H1 (cell line): Measurements from ENCODE around the gene PRX. TPM values are rescaled to one million over a fixed set of nuclear protein-coding genes. Genes with fewer than 3 reads are reported as not detected.

Experiments
- CTCF ChIA-PET: fragments of 300-600 bp; sonication (Branson Sonifier 250); formaldehyde crosslinking; loops from one replicate; lab custom pipeline; 2021; ENCODE audit not compliant: partially characterized antibody; lab: Charles Lee
- POLR2A ChIA-PET: fragments of 300-600 bp; sonication (Branson Sonifier 250); formaldehyde crosslinking; loops from one replicate; lab custom pipeline; 2021; ENCODE audit warnings: inconsistent platforms; ENCODE audit not compliant: partially characterized antibody; lab: Charles Lee
- DNase-seq, 2 experiments: peaks; one replicate each; pipeline versions ENCODE4 v3.0.0 to v3.0.0-alpha.2; 2010 to 2022; ENCODE audit warnings: low spot score in 2 of 2, low read depth in 1 of 2, mixed read lengths in 1 of 2
- FAIRE-seq: peaks from 2 replicates; lab custom pipeline; 2011; peaks lifted over from hg19 to GRCh38; lab: Jason Lieb, UNC
- H2AFZ ChIP-seq: 2 replicates; pipeline ENCODE4 v1.8.1; 2012; ENCODE audit warnings: low read length, inconsistent platforms
- H2AK5ac ChIP-seq: 2 replicates; pipeline ENCODE4 v1.6.1; 2013; ENCODE audit warnings: low read depth, low read length
- H2BK120ac ChIP-seq: replicated peaks from 2 replicates; pipeline ENCODE3; 2013; ENCODE audit warnings: low read depth, low read length, inconsistent platforms
- H2BK12ac ChIP-seq: 2 replicates; pipeline ENCODE4 v1.6.1; 2013; ENCODE audit warnings: low read depth, low read length
- H2BK15ac ChIP-seq: 2 replicates; pipeline ENCODE4 v1.6.1; 2013; ENCODE audit warnings: low read length
- H2BK20ac ChIP-seq: 2 replicates; pipeline ENCODE4 v1.6.1; 2013; ENCODE audit warnings: low read length
- H2BK5ac ChIP-seq: 2 replicates; pipeline ENCODE4 v1.6.1; 2013; ENCODE audit warnings: low read depth, low read length
- H3K14ac ChIP-seq: 2 replicates; pipeline ENCODE4 v1.6.1; 2013; ENCODE audit warnings: inconsistent platforms; ENCODE audit not compliant: insufficient read length
- H3K18ac ChIP-seq: 2 replicates; pipeline ENCODE4 v1.6.1; 2013; ENCODE audit warnings: low read length; ENCODE audit errors: extremely low read depth
- H3K23ac ChIP-seq: 2 replicates; pipeline ENCODE4 v1.6.1; 2013; ENCODE audit warnings: inconsistent platforms; ENCODE audit not compliant: insufficient read length
- H3K23me2 ChIP-seq: 2 replicates; pipeline ENCODE4 v1.6.1; 2013; ENCODE audit warnings: low read depth, low read length
- H3K27ac ChIP-seq: 2 replicates; pipeline ENCODE4 v1.6.1; 2011; ENCODE audit warnings: low read depth, low read length, inconsistent platforms
- H3K27me3 ChIP-seq, 4 experiments: replicated peaks in 1 of 4; 1 replicate in 1 of 4; 2 replicates in 3 of 4; pipeline versions ENCODE4 v1.6.1 to v1.8.1; 2011 to 2013; ENCODE audit warnings: low read length in 3 of 4, mild to moderate bottlenecking in 3 of 4, inconsistent platforms in 2 of 4, mixed read lengths in 2 of 4, moderate library complexity in 1 of 4; ENCODE audit not compliant: control insufficient read depth in 3 of 4, insufficient read depth in 3 of 4; ENCODE audit errors: extremely low read depth in 1 of 4
- H3K36me3 ChIP-seq, 4 experiments: 2 replicates each; pipeline versions ENCODE4 v1.6.1 to v1.8.1; 2011 to 2013; ENCODE audit warnings: mild to moderate bottlenecking in 4 of 4, low read length in 3 of 4, moderate library complexity in 2 of 4, control low read depth in 1 of 4, inconsistent platforms in 1 of 4; ENCODE audit not compliant: insufficient read depth in 4 of 4, control insufficient read depth in 2 of 4
- H3K4ac ChIP-seq: replicated peaks from 2 replicates; pipeline ENCODE3; 2013; ENCODE audit warnings: low read length, low read depth, mixed read lengths, inconsistent platforms; ENCODE audit not compliant: insufficient read length
- H3K4me1 ChIP-seq, 4 experiments: replicated peaks in 1 of 4; 1 replicate in 1 of 4; 2 replicates in 3 of 4; pipeline versions ENCODE4 v1.6.1 to v1.8.1; 2011 to 2013; ENCODE audit warnings: low read length in 3 of 4, inconsistent platforms in 2 of 4, mixed read lengths in 1 of 4; ENCODE audit not compliant: insufficient read depth in 4 of 4, control insufficient read depth in 3 of 4
- H3K4me2 ChIP-seq, 2 experiments: 2 replicates each; pipeline versions ENCODE4 v1.6.1 to v1.8.1; 2011 to 2013; ENCODE audit warnings: low read depth in 2 of 2, low read length in 2 of 2, control low read depth in 1 of 2, inconsistent platforms in 1 of 2, mild to moderate bottlenecking in 1 of 2; ENCODE audit not compliant: insufficient read depth in 1 of 2
- H3K4me3 ChIP-seq, 4 experiments: fragments of 200-600, 300-600 bp in 1 of 4; sonication (generic), shearing (Covaris generic), sonication (Bioruptor Twin) in 1 of 4; 2 replicates each; pipeline versions ENCODE4 v1.5.1 to v1.8.1; 2011 to 2016; ENCODE audit warnings: low read length in 4 of 4, low read depth in 3 of 4, control low read depth in 2 of 4, inconsistent platforms in 2 of 4, mild to moderate bottlenecking in 2 of 4, mixed read lengths in 1 of 4, moderate library complexity in 1 of 4; ENCODE audit not compliant: insufficient read depth in 2 of 4; ENCODE audit errors: extremely low read depth in 1 of 4
- H3K56ac ChIP-seq: replicated peaks from 2 replicates; pipeline ENCODE3; 2013; ENCODE audit warnings: low read depth, mild to moderate bottlenecking, mixed read lengths, low read length, inconsistent platforms; ENCODE audit not compliant: insufficient read length
- H3K79me1 ChIP-seq: 2 replicates; pipeline ENCODE4 v1.6.1; 2013; ENCODE audit warnings: low read depth, low read length, control low read depth
- H3K79me2 ChIP-seq, 2 experiments: 2 replicates each; pipeline versions ENCODE4 v1.6.1 to v1.8.1; 2012 to 2013; ENCODE audit warnings: low read length in 2 of 2, mild to moderate bottlenecking in 2 of 2, inconsistent platforms in 1 of 2; ENCODE audit not compliant: insufficient read depth in 2 of 2, control insufficient read depth in 1 of 2
- H3K9ac ChIP-seq, 4 experiments: replicated peaks in 1 of 4; 1 replicate in 1 of 4; 2 replicates in 3 of 4; pipeline versions ENCODE4 v1.6.1 to v1.8.1; 2011 to 2013; ENCODE audit warnings: low read depth in 3 of 4, low read length in 3 of 4, control low read depth in 2 of 4, mild to moderate bottlenecking in 2 of 4, moderate library complexity in 2 of 4, inconsistent platforms in 1 of 4; ENCODE audit errors: extremely low read depth in 1 of 4
- H3K9me3 ChIP-seq, 2 experiments: 2 replicates each; pipeline versions ENCODE4 v1.6.1 to v1.8.1; 2012 to 2013; ENCODE audit warnings: mild to moderate bottlenecking in 2 of 2, moderate library complexity in 2 of 2, control low read depth in 1 of 2, inconsistent platforms in 1 of 2, low read depth in 1 of 2, low read length in 1 of 2, mixed read lengths in 1 of 2; ENCODE audit not compliant: insufficient read depth in 2 of 2
- H4K20me1 ChIP-seq, 2 experiments: replicated peaks in 1 of 2; 2 replicates each; pipeline versions ENCODE3 to v1.8.1; 2011 to 2013; ENCODE audit warnings: inconsistent platforms in 2 of 2, low read length in 2 of 2, mild to moderate bottlenecking in 1 of 2; ENCODE audit not compliant: insufficient read depth in 2 of 2, control insufficient read depth in 1 of 2
- H4K5ac ChIP-seq: 2 replicates; pipeline ENCODE4 v1.6.1; 2013; ENCODE audit warnings: low read length, low read depth, mixed read lengths, inconsistent platforms; ENCODE audit not compliant: insufficient read length
- H4K8ac ChIP-seq: 2 replicates; pipeline ENCODE4 v1.8.0; 2013; ENCODE audit warnings: mild to moderate bottlenecking, moderate library complexity, low read length, inconsistent platforms; ENCODE audit not compliant: insufficient read depth; ENCODE audit errors: extremely low read depth
- H4K91ac ChIP-seq: replicated peaks from 2 replicates; pipeline ENCODE3; 2013; ENCODE audit warnings: low read length, mixed read lengths, inconsistent platforms; ENCODE audit not compliant: insufficient read length
- ASH2L ChIP-seq: fragments of 200-600, 300-600 bp; sonication (generic); IDR thresholded peaks from one replicate; pipeline ENCODE4 v1.7.1; 2017; ENCODE audit warnings: low read length
- CTBP2 ChIP-seq: IDR thresholded peaks from 2 replicates; pipeline ENCODE4 v1.7.0; 2011; ENCODE audit warnings: borderline replicate concordance, mild to moderate bottlenecking, moderate library complexity, mixed read lengths, low read length; ENCODE audit not compliant: insufficient read depth, insufficient read length
- KDM1A ChIP-seq: fragments of 200-600, 300-600 bp; sonication (generic); IDR thresholded peaks from 2 replicates; pipeline ENCODE4 v1.7.1; 2016; ENCODE audit warnings: mild to moderate bottlenecking, low read length, borderline replicate concordance
- NANOG ChIP-seq: IDR thresholded peaks from 2 replicates; pipeline ENCODE4 v1.6.1; 2011; ENCODE audit warnings: low read length, low read depth, mild to moderate bottlenecking, inconsistent platforms; ENCODE audit not compliant: insufficient read depth, poor library complexity, severe bottlenecking
- POU5F1 ChIP-seq: IDR thresholded peaks from 2 replicates; pipeline ENCODE4 v1.6.1; 2011; ENCODE audit warnings: low read depth, mild to moderate bottlenecking, low read length, moderate library complexity
- SIN3A ChIP-seq, 2 experiments: IDR thresholded peaks in 1 of 2; conservative IDR thresholded peaks in 1 of 2; 2 replicates each; pipeline ENCODE4 v1.6.1; 2011 to 2012; ENCODE audit warnings: low read length in 2 of 2, improper control_type of control experiment in 1 of 2, low read depth in 1 of 2, mild to moderate bottlenecking in 1 of 2
- TCF12 ChIP-seq: IDR thresholded peaks from 2 replicates; pipeline ENCODE4 v1.6.1; 2011; ENCODE audit warnings: low read depth, mild to moderate bottlenecking, low read length
- WGBS, 2 experiments: shearing (Covaris generic) in 1 of 2; methylation state at CpG; one replicate each; pipeline versions ENCODE4 v1.1.6 to v1.1.7; 2013 to 2015; ENCODE audit warnings: low lambda C conversion rate in 2 of 2, mixed read lengths in 2 of 2, inconsistent platforms in 1 of 2, low coverage in 1 of 2, missing lambda C conversion rate in 1 of 2; ENCODE audit not compliant: insufficient replicate concordance in 2 of 2, insufficient coverage in 1 of 2, insufficient read length in 1 of 2; ENCODE audit errors: extremely low coverage in 1 of 2, missing lambda C conversion rate in 1 of 2; 5-methylcytosine and 5-hydroxymethylcytosine counted together
- polyA plus RNA-seq, 7 experiments: library from polyadenylated mRNA; depleted of rRNA in 3 of 7; stranded (reverse) in 5 of 7; unstranded in 2 of 7; fragments of >200 nt in 5 of 7; fragments of 200-250 nt in 2 of 7; gene quantifications; 1 replicate in 5 of 7; 2 replicates in 1 of 7; 4 replicates in 1 of 7; pipeline versions ENCODE4 v1.2.1 to v1.2.3, GENCODE V29; 2011 to 2013; ENCODE audit warnings: missing spikeins in 2 of 7, mixed read lengths in 2 of 7
- total RNA-seq: library from RNA; stranded (reverse); fragmentation: NEBNext Ultra II Directional; extraction: Animal tissue kit (Norgen Biotek cat#: 25700); gene quantifications from 2 replicates; pipeline ENCODE4 v1.2.1, GENCODE V29; 2021

Gene PRX
- total and polyA plus RNA-seq, 2 of the 8 experiments (the other 6 are each of a cell fraction or from before 2014, with no cell fraction given) = 2.8 to 5.8 TPM

- no peak within 1 kb of the TSS for H2BK12ac ChIP-seq
- no peak for FAIRE-seq
These were observed 23.0 kb downstream of the PRX start, which contains the start of gene HIPK4 for GRCh38 chr19:40390084-40390742. Gene HIPK4 (minus strand): TSS chr19:40390181. CDS start chr19:40389902, 279 bp downstream.

More at GRCh38 chr19:40390084-40390742, 23.0 kb downstream of the PRX start, which contains the start of gene HIPK4:
- no peak within 1 kb of the TSS for H4K8ac ChIP-seq
- no peak within 1 kb of the TSS for H2AFZ ChIP-seq
- no peak within 1 kb of the TSS for H3K27ac ChIP-seq
- H4K20me1 ChIP-seq = no peaks in the 10 kb centered on the region
- H2BK15ac ChIP-seq = no peak within 1 kb of the TSS
- H3K4me1 ChIP-seq = peaks cover 0 to 4% (median 3%) of the 10 kb centered on the region in 4 experiments; a peak in 3 of 7 replicates
- no peak within 1 kb of the TSS for H4K5ac ChIP-seq
- TF ChIP-seq TCF12 = no peak
- no peak for TF ChIP-seq CTBP2
- TF ChIP-seq NANOG = no peak
- TF ChIP-seq SIN3A (conservative IDR thresholded peaks at IDR 0.05 in 1 of 2, IDR thresholded peaks at IDR 0.05 in 1 of 2; ENCODE audit: low read depth in 1 of 2, low read length in 2 of 2) = no peak
- TF ChIP-seq POU5F1 = no peak
- peak; percentile 85; the same call in 1 of the 2 replicates for TF ChIP-seq KDM1A
- TF ChIP-seq ASH2L = peak; percentile 32
- H3K4me2 ChIP-seq = no peak within 1 kb of the TSS
- no peaks in the 10 kb centered on the region for H3K36me3 ChIP-seq
- H3K4ac ChIP-seq = no peak within 1 kb of the TSS
- H2BK120ac ChIP-seq = no peak within 1 kb of the TSS
- H2AK5ac ChIP-seq = no peak within 1 kb of the TSS
- no peaks in the 10 kb centered on the region for H3K9me3 ChIP-seq
- no peak within 1 kb of the TSS for H2BK20ac ChIP-seq
- DNase-seq = peak in 1 of 2 experiments; percentile 51
- H2BK5ac ChIP-seq = no peak within 1 kb of the TSS
- H3K27me3 ChIP-seq = no peaks in the 10 kb centered on the region
- no peak within 1 kb of the TSS for H3K18ac ChIP-seq
- H3K23ac ChIP-seq = no peak within 1 kb of the TSS
- H3K79me2 ChIP-seq = no peaks in the 10 kb centered on the region
- H3K79me1 ChIP-seq = no peaks in the 10 kb centered on the region
- ChIA-PET POLR2A (interaction anchor here (0.9 to 2.0 kb wide), 6 partner anchors 9 to 36 kb away, joined by 3 to 6 read pairs (median 3); partner anchors contain the start of gene SERTAD1), CTCF (interaction anchor here (0.6 to 1.4 kb wide), 3 partner anchors 11 to 31 kb away, joined by 3 to 4 read pairs (median 3); no protein-coding TSS in a partner anchor)
- H3K4me3 ChIP-seq = no peak within 1 kb of the TSS
- H3K14ac ChIP-seq = no peak within 1 kb of the TSS
- no peaks in the 10 kb centered on the region for H3K23me2 ChIP-seq
- no peak within 1 kb of the TSS for H3K9ac ChIP-seq
- WGBS, 2 experiments = 78% methylated on average over 10 of the region's 10 CpGs; no CpG with 5 or more reads in 1 of the 2 experiments
- no peak within 1 kb of the TSS for H3K56ac ChIP-seq
- no peak within 1 kb of the TSS for H4K91ac ChIP-seq
